ENCODE measurements around the gene TCF4. TPM values are rescaled to one million over a fixed set of nuclear protein-coding genes. Genes with fewer than 3 reads are reported as not detected.

The TCF4 gene
- total RNA-seq, 1 experiment from 2014 or later, result 93.7 TPM

- no peaks in the 10 kb centered on the region for H3K36me3 Mint-ChIP-seq (ENCODE audit: insufficient read depth, unreplicated experiment)
- H3K9me3 Mint-ChIP-seq (ENCODE audit: unreplicated experiment), result no peaks in the 10 kb centered on the region
- intact Hi-C loops (cut with micrococcal nuclease; ENCODE audit: unreplicated experiment), result no loop called here
- CTCF ChIA-PET, result no interaction called here
- H3K4me1 Mint-ChIP-seq (ENCODE audit: low read depth, unreplicated experiment), result no peaks in the 10 kb centered on the region
- Histone ChIP-seq H3K9me3 (no peaks in the 10 kb centered on the region), H3K4me3 (ENCODE audit: low read depth, low read length) (no peak overlapping the region), H3K4me1 (no peaks in the 10 kb centered on the region), H3K27me3 (replicated peaks; ENCODE audit: control insufficient read depth, insufficient read depth, low read length) (no peaks in the 10 kb centered on the region), H3K36me3 (ENCODE audit: control insufficient read depth, insufficient read depth, low read length) (no peaks in the 10 kb centered on the region)
- no peak overlapping the region for H3K27ac Mint-ChIP-seq (ENCODE audit: unreplicated experiment)
- no TSS peak for BruUV-seq (replicated peaks)
- no peaks in the 10 kb centered on the region for H3K27me3 Mint-ChIP-seq (ENCODE audit: insufficient read depth, unreplicated experiment)
- H3K4me3 Mint-ChIP-seq (ENCODE audit: unreplicated experiment), result no peak overlapping the region
- POLR2A ChIA-PET, result no interaction called here
- DNase-seq, result no peak
- TF ChIP-seq CTCF (IDR thresholded peaks at IDR 0.05; ENCODE audit: insufficient read depth in 1 of 2, low read depth in 1 of 2, low read length in 1 of 2, severe bottlenecking in 1 of 2, unreplicated experiment in 1 of 2), result no peak
Measured at GRCh38 chr18:55610506-55610905, 22.5 kb upstream of the TCF4 start.

- H3K27me3 Mint-ChIP-seq (ENCODE audit: insufficient read depth, unreplicated experiment), result no peaks in the 10 kb centered on the region
- no peak for TF ChIP-seq CTCF (IDR thresholded peaks at IDR 0.05; ENCODE audit: insufficient read depth in 1 of 2, low read depth in 1 of 2, low read length in 1 of 2, severe bottlenecking in 1 of 2, unreplicated experiment in 1 of 2)
- no TSS peak for BruUV-seq (replicated peaks)
- no peaks in the 10 kb centered on the region for H3K36me3 Mint-ChIP-seq (ENCODE audit: insufficient read depth, unreplicated experiment)
- no peaks in the 10 kb centered on the region for H3K4me1 ChIP-seq
- no peaks in the 10 kb centered on the region for H3K27me3 ChIP-seq (replicated peaks; ENCODE audit: control insufficient read depth, insufficient read depth, low read length)
- H3K9me3 Mint-ChIP-seq (ENCODE audit: unreplicated experiment), result no peaks in the 10 kb centered on the region
- H3K4me3 ChIP-seq (ENCODE audit: low read depth, low read length), result no peak overlapping the region
- H3K27ac Mint-ChIP-seq (ENCODE audit: unreplicated experiment), result no peak overlapping the region
- no peaks in the 10 kb centered on the region for H3K36me3 ChIP-seq (ENCODE audit: control insufficient read depth, insufficient read depth, low read length)
- POLR2A ChIA-PET, result no interaction called here
- no peaks in the 10 kb centered on the region for H3K4me1 Mint-ChIP-seq (ENCODE audit: low read depth, unreplicated experiment)
- CTCF ChIA-PET, result no interaction called here
- no peaks in the 10 kb centered on the region for H3K9me3 ChIP-seq
- no peak for DNase-seq
- no peak overlapping the region for H3K4me3 Mint-ChIP-seq (ENCODE audit: unreplicated experiment)
- intact Hi-C loops (cut with micrococcal nuclease; ENCODE audit: unreplicated experiment), result no loop called here
Measured at GRCh38 chr18:55609160-55609825, 21.3 kb upstream of the TCF4 start.

GRCh38 chr18:55608497-55608896 is 20.5 kb upstream of the TCF4 start:
- ChIA-PET CTCF (no interaction called here), POLR2A (no interaction called here)
- Mint-ChIP-seq H3K4me1 (ENCODE audit: low read depth, unreplicated experiment) (no peaks in the 10 kb centered on the region), H3K9me3 (ENCODE audit: unreplicated experiment) (no peaks in the 10 kb centered on the region), H3K27ac (ENCODE audit: unreplicated experiment) (no peak overlapping the region), H3K27me3 (ENCODE audit: insufficient read depth, unreplicated experiment) (no peaks in the 10 kb centered on the region), H3K36me3 (ENCODE audit: insufficient read depth, unreplicated experiment) (no peaks in the 10 kb centered on the region), H3K4me3 (ENCODE audit: unreplicated experiment) (no peak overlapping the region)
- H3K4me3 ChIP-seq (ENCODE audit: low read depth, low read length), result no peak overlapping the region
- no peaks in the 10 kb centered on the region for H3K36me3 ChIP-seq (ENCODE audit: control insufficient read depth, insufficient read depth, low read length)
- no peak for TF ChIP-seq CTCF (IDR thresholded peaks at IDR 0.05; ENCODE audit: insufficient read depth in 1 of 2, low read depth in 1 of 2, low read length in 1 of 2, severe bottlenecking in 1 of 2, unreplicated experiment in 1 of 2)
- DNase-seq, result no peak
- no TSS peak for BruUV-seq (replicated peaks)
- no peaks in the 10 kb centered on the region for H3K27me3 ChIP-seq (replicated peaks; ENCODE audit: control insufficient read depth, insufficient read depth, low read length)
- H3K4me1 ChIP-seq, result no peaks in the 10 kb centered on the region
- intact Hi-C loops (cut with micrococcal nuclease; ENCODE audit: unreplicated experiment), result no loop called here
- no peaks in the 10 kb centered on the region for H3K9me3 ChIP-seq

All from Caco-2 (cell line).